T-helper 2 cell (primary cell): ENCODE results near the gene HOXC13.
A peak's percentile ranks its signal among the peaks of the same experiment; 100 is the strongest.

Experiments used
- DNase-seq, 5 experiments: peaks; one replicate each; pipeline versions ENCODE4 v3.0.0 to v3.0.0-alpha.2; 2012 to 2022
- total RNA-seq, 2 donors: gene quantifications; one replicate each; lab custom pipeline; 2026; lab: John Stamatoyannopoulos, UW

Gene HOXC13
- total RNA-seq = 0 to 0.07 reads per million in 2 donors

- peak in 1 of 5 experiments; percentile 40 for DNase-seq
Measured at GRCh38 chr12:53938326-53939140, at the start of gene HOXC13. Gene HOXC13, plus strand, starts transcription at chr12:53938831. Its CDS starts 76 bp downstream, at chr12:53938907.

- no peak for DNase-seq
Measured at GRCh38 chr12:53890081-53890480, 48.5 kb upstream of the HOXC13 start.

GRCh38 chr12:53892762-53893395, 45.8 kb upstream of the HOXC13 start:
- no peak for DNase-seq

GRCh38 chr12:53899230-53899629, 39.4 kb upstream of the HOXC13 start:
- DNase-seq = no peak

- DNase-seq = no peak
Measured at GRCh38 chr12:53907103-53907502, 31.5 kb upstream of the HOXC13 start.

- DNase-seq = no peak
Measured at GRCh38 chr12:53916788-53917655, 21.6 kb upstream of the HOXC13 start.

- DNase-seq = no peak
Measured at GRCh38 chr12:53924521-53925405, 13.9 kb upstream of the HOXC13 start.

GRCh38 chr12:53927220-53928029, 11.2 kb upstream of the HOXC13 start:
- DNase-seq = no peak

GRCh38 chr12:53928054-53928835, 10.4 kb upstream of the HOXC13 start:
- no peak for DNase-seq

- DNase-seq = no peak
Measured at GRCh38 chr12:53929527-53929926, 9.1 kb upstream of the HOXC13 start.

GRCh38 chr12:53930591-53931255, 7.9 kb upstream of the HOXC13 start:
- DNase-seq = no peak

- no peak for DNase-seq
Measured at GRCh38 chr12:53931844-53932581, 6.6 kb upstream of the HOXC13 start.

GRCh38 chr12:53932915-53933314, 5.7 kb upstream of the HOXC13 start:
- no peak for DNase-seq

GRCh38 chr12:53935383-53936341, 3.0 kb upstream of the HOXC13 start:
- DNase-seq = no peak

GRCh38 chr12:53937099-53937498, 1.5 kb upstream of the HOXC13 start:
- no peak for DNase-seq

- no peak for DNase-seq
Measured at GRCh38 chr12:53937596-53938325, 870 bp upstream of the HOXC13 start.
